Stimulated activated CD4-positive, alpha-beta T cell treated with anti-CD3 and anti-CD28 coated beads, Interleukin-12 subunit alpha, Interleukin-12 subunit beta, amount 100 ng/mL, for 24 hours (primary cell): ENCODE data around the gene HSPA1B.

Experiments used
- DNase-seq, 2 experiments: peaks; one replicate each; pipeline ENCODE4 v3.0.0-alpha.2; 2020; ENCODE audit warnings: low read depth in 2 of 2

Gene HSPA1B

GRCh38 chr6:31878726-31879125 is 51.2 kb downstream of the HSPA1B start, which contains the start of gene SLC44A4:
TSS of gene SLC44A4 (minus strand) at chr6:31878997. CDS start at chr6:31878980, 17 bp downstream.
- no peak for DNase-seq

- no peak for DNase-seq
Observed at GRCh38 chr6:31879143-31879542, 51.6 kb downstream of the HSPA1B start.
